ENCODE results near the gene CTRL.

The CTRL gene

DNA sequence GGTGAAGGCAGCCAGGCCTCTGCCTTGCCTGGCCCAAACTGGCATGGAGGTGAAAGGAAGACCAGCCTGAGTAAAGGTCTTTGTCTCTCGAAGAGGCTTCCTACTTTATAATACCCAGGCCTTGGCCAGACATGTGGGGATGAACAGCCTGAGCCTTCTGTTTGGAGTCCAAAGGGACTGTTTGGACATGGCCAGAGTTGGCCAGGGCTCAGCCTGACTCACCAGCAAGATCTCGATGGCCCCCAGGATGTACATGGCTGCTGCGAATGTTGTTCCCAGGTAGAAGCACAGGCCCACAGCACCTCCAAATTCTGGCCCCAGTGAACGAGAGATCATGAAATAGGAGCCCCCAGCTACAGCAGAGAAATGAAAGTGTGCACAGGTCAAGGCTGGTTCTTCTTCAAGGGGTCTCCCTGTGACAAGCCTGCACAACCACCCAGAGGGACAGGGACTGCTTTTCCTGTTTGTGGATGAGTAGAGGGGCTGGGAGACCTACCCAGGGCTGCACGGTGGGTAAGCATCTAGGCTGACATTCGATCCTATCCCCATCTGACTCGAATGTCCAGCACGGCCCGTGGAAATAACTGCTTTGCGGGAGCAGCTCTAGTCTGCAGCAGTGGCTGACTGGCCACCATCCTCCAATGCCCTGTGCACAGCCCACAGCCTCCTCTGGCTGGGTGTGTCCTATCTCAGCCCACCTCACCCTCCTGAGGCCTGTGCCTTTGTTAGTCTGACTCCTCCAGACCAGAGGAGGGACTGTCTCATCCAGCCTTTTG lies 22.9 kb upstream of the CTRL start (continued):
- TF ChIP-seq, protein P1, sequence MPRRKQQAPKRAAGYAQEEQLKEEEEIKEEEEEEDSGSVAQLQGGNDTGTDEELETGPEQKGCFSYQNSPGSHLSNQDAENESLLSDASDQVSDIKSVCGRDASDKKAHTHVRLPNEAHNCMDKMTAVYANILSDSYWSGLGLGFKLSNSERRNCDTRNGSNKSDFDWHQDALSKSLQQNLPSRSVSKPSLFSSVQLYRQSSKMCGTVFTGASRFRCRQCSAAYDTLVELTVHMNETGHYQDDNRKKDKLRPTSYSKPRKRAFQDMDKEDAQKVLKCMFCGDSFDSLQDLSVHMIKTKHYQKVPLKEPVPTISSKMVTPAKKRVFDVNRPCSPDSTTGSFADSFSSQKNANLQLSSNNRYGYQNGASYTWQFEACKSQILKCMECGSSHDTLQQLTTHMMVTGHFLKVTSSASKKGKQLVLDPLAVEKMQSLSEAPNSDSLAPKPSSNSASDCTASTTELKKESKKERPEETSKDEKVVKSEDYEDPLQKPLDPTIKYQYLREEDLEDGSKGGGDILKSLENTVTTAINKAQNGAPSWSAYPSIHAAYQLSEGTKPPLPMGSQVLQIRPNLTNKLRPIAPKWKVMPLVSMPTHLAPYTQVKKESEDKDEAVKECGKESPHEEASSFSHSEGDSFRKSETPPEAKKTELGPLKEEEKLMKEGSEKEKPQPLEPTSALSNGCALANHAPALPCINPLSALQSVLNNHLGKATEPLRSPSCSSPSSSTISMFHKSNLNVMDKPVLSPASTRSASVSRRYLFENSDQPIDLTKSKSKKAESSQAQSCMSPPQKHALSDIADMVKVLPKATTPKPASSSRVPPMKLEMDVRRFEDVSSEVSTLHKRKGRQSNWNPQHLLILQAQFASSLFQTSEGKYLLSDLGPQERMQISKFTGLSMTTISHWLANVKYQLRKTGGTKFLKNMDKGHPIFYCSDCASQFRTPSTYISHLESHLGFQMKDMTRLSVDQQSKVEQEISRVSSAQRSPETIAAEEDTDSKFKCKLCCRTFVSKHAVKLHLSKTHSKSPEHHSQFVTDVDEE (CRISPR knock-in tag; IDR thresholded peaks at IDR 0.05) = no peak
- TF ChIP-seq ZNF565 (CRISPR knock-in tag; conservative IDR thresholded peaks at IDR 0.05; ENCODE audit: low read depth) = no peak

DNA sequence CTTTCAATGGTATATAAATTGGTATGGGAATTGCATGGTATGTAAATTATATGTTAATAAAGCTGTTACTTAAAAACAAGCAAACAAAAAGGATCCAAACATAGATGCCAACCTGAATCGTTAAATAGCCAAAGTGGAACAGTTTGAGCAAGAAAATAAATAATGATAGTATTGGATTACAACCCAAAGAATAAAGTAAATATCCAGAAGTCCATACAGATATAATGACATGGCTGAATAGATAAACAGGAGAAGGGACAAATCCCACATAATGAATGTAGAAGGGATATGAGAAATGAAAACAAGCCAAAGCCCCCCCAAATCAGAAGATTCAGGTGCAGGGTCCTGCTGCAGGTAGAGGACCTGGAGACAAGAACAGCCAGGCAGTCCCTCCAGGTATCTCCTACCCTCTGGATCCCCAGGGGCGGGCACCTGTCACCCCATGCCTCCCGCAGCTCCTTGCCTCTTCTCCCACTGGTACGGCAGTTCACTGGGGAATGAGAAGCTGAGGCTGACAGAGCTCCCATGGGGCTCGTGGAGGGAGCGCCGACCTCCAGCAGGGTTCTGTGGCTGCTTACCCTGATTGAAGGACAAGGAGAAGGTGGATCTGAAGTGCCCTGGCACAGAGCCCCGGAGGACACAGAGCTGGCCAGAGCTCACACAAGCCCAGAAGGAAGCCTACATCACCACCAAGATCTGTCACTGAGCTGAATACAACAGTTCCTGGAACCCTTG lies 22.1 kb upstream of the CTRL start:
- no peak for ATAC-seq
- no peak for TF ChIP-seq ZFP3 (CRISPR knock-in tag; IDR thresholded peaks at IDR 0.05)

DNA sequence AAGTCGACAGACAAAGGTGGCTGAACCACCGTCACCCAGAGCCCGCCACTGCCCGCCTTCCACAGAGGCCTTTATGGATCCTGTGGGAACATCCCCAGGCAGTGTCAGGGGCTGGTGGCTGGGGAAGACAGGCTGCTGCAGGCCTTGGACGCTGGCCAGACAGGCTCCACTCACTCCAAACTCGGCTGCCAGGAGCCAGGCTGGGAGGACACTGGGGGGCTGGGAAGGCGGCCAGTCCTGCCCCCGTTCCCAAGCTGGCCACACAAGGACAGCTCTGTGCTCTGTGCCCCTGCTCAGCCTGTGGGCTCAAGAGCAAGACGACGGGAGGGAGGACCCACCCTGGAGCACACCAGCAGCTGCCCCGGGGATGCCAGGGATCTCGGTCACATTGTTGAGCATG lies 19.8 kb upstream of the CTRL start:
- TF ChIP-seq ZFP30 (CRISPR knock-in tag; IDR thresholded peaks at IDR 0.05) (no peak), ZNF70 (CRISPR knock-in tag; IDR thresholded peaks at IDR 0.05) (no peak), ZNF565 (CRISPR knock-in tag; conservative IDR thresholded peaks at IDR 0.05; ENCODE audit: low read depth) (no peak), TOX (CRISPR knock-in tag; IDR thresholded peaks at IDR 0.05; ENCODE audit: borderline replicate concordance) (no peak), ISL1 (CRISPR knock-in tag; IDR thresholded peaks at IDR 0.05) (no peak)
- TF ChIP-seq, protein P2, sequence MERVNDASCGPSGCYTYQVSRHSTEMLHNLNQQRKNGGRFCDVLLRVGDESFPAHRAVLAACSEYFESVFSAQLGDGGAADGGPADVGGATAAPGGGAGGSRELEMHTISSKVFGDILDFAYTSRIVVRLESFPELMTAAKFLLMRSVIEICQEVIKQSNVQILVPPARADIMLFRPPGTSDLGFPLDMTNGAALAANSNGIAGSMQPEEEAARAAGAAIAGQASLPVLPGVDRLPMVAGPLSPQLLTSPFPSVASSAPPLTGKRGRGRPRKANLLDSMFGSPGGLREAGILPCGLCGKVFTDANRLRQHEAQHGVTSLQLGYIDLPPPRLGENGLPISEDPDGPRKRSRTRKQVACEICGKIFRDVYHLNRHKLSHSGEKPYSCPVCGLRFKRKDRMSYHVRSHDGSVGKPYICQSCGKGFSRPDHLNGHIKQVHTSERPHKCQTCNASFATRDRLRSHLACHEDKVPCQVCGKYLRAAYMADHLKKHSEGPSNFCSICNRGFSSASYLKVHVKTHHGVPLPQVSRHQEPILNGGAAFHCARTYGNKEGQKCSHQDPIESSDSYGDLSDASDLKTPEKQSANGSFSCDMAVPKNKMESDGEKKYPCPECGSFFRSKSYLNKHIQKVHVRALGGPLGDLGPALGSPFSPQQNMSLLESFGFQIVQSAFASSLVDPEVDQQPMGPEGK (CRISPR knock-in tag; IDR thresholded peaks at IDR 0.05; ENCODE audit: borderline replicate concordance) = no peak
- TF ChIP-seq, protein P3, sequence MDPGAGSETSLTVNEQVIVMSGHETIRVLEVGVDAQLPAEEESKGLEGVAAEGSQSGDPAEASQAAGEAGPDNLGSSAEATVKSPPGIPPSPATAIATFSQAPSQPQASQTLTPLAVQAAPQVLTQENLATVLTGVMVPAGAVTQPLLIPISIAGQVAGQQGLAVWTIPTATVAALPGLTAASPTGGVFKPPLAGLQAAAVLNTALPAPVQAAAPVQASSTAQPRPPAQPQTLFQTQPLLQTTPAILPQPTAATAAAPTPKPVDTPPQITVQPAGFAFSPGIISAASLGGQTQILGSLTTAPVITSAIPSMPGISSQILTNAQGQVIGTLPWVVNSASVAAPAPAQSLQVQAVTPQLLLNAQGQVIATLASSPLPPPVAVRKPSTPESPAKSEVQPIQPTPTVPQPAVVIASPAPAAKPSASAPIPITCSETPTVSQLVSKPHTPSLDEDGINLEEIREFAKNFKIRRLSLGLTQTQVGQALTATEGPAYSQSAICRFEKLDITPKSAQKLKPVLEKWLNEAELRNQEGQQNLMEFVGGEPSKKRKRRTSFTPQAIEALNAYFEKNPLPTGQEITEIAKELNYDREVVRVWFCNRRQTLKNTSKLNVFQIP (CRISPR knock-in tag; IDR thresholded peaks at IDR 0.05; ENCODE audit: borderline replicate concordance, low read depth) = no peak
- ATAC-seq = no peak

DNA sequence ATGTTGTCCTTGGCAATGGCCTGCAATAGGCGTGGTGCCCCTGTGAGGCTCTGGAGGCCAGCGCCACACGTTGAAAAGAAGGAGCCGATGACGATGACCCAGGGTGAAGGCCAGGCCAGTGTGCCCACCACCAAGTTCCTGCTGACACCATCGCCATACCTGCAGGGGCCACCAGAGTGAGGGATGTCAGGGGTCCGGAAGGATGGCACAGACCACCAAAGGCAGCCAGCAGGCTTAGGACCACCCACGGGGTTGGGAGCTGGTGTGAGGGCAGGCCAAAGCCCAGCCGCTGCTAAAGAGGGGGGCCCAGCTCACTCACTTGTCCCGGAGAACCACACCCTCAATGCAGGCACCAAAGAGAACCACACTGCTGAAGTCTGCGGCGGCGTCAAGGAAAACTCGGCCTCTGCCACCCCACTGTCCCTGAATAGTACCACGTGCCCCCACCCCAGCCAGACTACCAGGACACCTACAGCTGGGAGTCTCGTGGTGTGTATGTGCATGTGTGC lies 18.7 kb upstream of the CTRL start:
- ATAC-seq = no peak
- TF ChIP-seq, protein P1 (CRISPR knock-in tag; IDR thresholded peaks at IDR 0.05) = no peak
- TF ChIP-seq ZFP30 (CRISPR knock-in tag; IDR thresholded peaks at IDR 0.05) (no peak), ZNF565 (CRISPR knock-in tag; conservative IDR thresholded peaks at IDR 0.05; ENCODE audit: low read depth) (no peak), ZNF8 (CRISPR knock-in tag; IDR thresholded peaks at IDR 0.05) (no peak), ZC3H10 (CRISPR knock-in tag; IDR thresholded peaks at IDR 0.05) (no peak), ISL1 (CRISPR knock-in tag; IDR thresholded peaks at IDR 0.05) (no peak), TOX (CRISPR knock-in tag; IDR thresholded peaks at IDR 0.05; ENCODE audit: borderline replicate concordance) (no peak), ARNTL (CRISPR knock-in tag; IDR thresholded peaks at IDR 0.05; ENCODE audit: borderline replicate concordance, low read depth) (no peak), RARB (CRISPR knock-in tag; IDR thresholded peaks at IDR 0.05) (no peak)
- TF ChIP-seq, protein P4, sequence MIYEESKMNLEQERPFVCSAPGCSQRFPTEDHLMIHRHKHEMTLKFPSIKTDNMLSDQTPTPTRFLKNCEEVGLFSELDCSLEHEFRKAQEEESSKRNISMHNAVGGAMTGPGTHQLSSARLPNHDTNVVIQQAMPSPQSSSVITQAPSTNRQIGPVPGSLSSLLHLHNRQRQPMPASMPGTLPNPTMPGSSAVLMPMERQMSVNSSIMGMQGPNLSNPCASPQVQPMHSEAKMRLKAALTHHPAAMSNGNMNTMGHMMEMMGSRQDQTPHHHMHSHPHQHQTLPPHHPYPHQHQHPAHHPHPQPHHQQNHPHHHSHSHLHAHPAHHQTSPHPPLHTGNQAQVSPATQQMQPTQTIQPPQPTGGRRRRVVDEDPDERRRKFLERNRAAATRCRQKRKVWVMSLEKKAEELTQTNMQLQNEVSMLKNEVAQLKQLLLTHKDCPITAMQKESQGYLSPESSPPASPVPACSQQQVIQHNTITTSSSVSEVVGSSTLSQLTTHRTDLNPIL (CRISPR knock-in tag; IDR thresholded peaks at IDR 0.05; ENCODE audit: low read depth) = no peak
- TF ChIP-seq, protein P2 (CRISPR knock-in tag; IDR thresholded peaks at IDR 0.05; ENCODE audit: borderline replicate concordance) = no peak
- TF ChIP-seq, protein P3 (CRISPR knock-in tag; IDR thresholded peaks at IDR 0.05; ENCODE audit: borderline replicate concordance, low read depth) = no peak
- TF ChIP-seq, protein P5, sequence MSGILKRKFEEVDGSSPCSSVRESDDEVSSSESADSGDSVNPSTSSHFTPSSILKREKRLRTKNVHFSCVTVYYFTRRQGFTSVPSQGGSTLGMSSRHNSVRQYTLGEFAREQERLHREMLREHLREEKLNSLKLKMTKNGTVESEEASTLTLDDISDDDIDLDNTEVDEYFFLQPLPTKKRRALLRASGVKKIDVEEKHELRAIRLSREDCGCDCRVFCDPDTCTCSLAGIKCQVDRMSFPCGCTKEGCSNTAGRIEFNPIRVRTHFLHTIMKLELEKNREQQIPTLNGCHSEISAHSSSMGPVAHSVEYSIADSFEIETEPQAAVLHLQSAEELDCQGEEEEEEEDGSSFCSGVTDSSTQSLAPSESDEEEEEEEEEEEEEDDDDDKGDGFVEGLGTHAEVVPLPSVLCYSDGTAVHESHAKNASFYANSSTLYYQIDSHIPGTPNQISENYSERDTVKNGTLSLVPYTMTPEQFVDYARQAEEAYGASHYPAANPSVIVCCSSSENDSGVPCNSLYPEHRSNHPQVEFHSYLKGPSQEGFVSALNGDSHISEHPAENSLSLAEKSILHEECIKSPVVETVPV (CRISPR knock-in tag; IDR thresholded peaks at IDR 0.05) = no peak

Data from SK-N-SH treated with all-trans-retinoic acid at 6 μM for 48 hours (cell line).